Stimulated activated CD8-positive, alpha-beta memory T cell treated with anti-CD3 and anti-CD28 coated beads, Interleukin-12 subunit alpha, Interleukin-12 subunit beta, amount 100 ng/mL, for 4 hours (primary cell): Measurements from ENCODE around the gene MEA1.
A peak's percentile ranks its signal among the peaks of the same experiment; 100 is the strongest.
"Not testable (repeated sequence)": the region's sequence is repeated elsewhere in the genome, so short reads cannot be mapped to it uniquely, and the experiment has no call there.

Experiments
- DNase-seq: peaks from one replicate; pipeline ENCODE4 v3.0.0-alpha.2; 2020; ENCODE audit warnings: low read depth

MEA1 gene

DNA sequence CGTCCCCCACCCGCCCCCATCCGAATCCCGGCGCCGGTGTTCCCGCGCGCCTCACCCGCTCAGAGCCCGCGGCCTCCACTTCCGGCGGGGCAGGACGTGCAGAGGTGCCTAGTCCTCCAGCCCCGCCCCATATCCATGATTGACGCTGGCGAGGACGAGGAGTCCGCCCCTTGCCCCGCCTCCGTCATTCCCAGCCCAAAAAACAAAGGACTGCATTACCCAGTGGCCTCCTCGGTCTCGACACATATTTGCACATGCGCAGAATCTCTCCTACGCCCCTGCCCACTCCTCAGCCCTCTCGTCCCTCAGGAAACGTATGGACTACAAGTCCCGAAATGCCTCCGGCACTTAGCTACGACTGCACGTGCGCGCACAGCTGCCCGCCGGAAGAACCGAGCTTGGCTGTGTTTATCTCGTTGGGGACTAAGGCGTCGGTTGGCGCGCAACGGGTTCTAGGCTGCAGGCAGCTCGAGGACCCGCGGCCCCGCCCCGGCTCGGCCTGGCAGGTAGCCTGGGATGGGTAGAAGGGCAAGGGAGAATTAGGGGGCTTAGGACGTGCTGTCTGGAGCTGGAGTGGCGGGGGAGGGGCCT lies at the start of gene MEA1, which contains the start of gene KLHDC3:
TSS of gene MEA1 (minus strand) at position 104 of the 591 bp plus-strand sequence. CDS start 133 bp downstream, outside the sequence.
TSS of gene KLHDC3 (plus strand) at position 407 of the 591 bp plus-strand sequence. CDS start 2,944 bp downstream, outside the sequence.
- DNase-seq, result peak; percentile 97

DNA sequence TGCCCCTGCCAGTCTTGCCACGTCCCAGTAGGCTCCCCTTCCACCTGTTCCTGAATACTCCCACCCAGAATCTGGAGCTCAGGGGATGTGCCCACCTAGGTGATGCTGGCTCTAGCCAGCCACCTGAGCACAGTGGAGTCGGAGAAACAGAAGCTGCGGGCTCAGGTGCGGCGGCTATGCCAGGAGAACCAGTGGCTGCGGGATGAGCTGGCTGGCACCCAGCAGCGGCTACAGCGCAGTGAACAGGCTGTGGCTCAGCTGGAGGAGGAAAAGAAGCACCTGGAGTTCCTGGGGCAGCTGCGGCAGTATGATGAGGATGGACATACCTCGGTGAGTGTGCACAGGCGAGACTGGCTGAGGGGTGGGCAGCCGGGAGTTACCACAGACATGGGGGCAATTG lies 49.1 kb upstream of the MEA1 start:
- DNase-seq, result no peak

DNA sequence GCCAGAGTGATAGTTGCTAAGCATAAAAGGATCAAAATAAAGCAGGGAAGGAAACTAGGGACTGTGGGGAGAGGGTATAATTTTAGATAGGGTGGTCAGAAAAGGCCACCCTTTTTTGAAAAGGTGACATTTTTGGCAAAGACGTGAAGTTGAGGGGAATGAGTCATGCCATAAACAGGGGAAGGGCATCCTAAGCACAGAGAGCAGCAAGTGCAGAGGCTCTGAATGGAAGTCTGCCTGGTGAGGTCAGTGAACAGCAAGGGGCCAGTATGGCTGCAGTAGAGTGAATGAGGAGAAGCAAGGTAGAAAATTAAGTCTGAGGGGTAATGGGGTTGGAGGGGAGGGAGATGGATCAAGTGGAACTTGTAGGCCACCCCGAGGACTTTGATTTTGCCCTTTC lies 48.1 kb upstream of the MEA1 start:
- DNase-seq, result no peak

DNA sequence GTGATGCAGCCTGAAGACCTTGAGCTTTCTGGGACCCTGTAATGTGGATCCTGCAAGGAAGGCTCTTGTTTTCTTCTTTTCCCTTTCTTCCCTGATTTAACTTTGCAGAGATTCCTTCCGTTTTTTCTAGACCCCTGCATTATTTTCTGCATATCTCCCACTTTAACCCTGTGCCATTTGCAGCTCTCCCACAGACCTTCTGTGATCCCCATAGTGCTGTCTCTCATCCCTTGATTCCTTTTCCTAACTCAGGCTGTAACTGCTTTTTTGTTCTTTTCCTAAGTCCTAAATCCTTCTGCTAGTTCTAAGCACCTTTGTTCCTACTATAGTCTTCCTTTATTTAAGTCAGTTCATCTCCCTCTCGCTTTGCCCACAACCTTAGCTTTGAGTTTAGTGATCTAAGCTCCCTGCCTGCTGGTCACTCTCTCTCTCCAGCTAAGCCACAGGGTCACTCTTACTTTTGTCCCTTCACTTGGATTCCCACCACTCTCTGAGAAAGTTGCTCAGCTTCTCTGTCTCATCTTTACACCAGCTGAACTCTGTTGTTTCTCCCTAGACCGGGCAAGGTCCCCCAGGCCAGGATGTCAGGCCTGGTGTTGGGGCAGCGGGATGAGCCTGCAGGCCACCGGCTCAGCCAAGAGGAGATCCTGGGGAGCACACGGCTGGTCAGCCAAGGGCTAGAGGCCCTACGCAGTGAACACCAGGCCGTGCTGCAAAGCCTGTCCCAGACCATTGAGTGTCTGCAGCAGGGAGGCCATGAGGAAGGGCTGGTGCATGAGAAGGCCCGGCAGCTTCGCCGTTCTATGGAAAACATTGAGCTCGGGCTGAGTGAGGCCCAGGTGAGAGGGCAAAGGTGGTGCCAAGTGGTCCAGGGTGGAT lies 47.2 kb upstream of the MEA1 start:
- no peak for DNase-seq

DNA sequence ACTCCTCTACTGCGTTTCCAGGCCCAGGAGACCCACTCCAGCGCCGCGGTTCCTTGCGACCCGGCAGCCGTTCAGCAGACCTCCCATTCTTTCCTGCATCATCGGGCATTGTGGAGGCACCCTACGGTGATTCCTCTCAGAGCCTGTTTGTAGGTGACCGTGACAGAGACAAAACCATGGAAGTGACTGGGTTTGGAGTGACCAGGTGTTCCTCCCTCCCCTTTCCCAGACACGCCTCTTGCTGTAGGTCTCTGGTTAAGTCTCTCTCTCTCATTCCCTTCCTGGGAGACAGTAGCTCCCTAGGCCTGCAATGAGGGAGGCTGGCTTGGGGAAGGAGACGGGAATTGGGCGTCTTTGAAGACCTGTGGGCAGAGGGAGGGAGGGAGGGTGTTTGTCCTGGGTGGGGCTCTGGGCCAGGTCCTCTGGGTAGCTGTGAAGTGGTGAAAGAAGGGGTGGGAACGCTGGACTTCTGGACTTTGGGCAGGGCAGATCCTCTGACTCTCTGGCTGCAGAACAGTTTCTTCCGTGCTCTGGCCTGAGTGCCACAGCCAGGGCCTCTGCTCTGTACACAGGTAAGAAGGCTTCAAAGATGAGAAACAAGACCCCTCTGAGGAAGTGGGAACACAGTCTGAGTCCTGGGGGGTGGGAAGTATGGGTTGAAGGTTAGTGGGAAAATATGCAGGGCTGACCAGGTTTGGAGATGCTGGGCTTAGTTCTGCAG lies 46.4 kb upstream of the MEA1 start:
- DNase-seq, result no peak

DNA sequence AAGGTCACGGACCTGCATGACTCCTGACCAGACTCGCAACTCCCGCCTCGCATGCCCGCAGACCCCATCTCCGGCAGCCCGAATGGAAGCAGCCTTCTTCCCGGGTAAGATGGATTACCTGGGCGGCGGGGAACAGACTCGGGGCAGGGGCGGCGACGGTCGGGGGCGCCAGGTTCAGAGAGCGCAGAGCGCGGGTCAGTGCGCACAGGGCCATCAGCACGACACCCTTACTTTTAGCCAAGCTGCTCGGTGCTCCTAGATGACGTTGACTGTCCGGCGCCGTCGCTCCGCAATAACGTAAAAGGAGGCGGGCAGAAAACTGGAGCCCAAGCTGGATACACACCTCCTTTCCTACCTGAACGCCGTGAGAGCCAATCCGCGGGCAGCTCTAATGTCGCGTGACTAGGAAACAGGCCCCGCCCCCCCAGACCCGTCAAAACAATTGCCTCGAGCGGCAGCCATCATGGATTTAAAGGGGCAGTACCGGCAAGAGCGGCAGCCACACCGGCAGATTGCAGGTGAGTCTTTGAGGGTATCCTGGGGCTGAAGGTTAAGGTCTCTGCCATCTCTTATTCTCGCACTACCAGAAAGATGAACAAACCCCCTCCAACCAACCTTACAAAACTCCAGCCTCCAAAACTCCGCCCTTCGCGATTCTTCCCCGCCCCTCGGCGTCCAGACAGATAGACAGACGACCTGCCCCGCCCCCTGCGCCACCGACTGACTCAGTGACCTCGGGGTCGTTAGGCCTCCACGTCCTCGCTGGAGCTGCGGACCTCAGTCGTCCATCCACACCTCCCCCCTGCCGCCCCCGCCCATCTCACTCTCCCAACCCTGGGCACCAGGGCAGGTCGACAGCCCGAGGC lies 45.7 kb upstream of the MEA1 start, which contains the start of the genes KLC4 and MRPL2:
TSS of gene KLC4 (plus strand) at position 464 of the 866 bp plus-strand sequence. CDS start 1,705 bp downstream, outside the sequence.
TSS of gene MRPL2 (minus strand) at position 267 of the 866 bp plus-strand sequence. CDS start at position 214, 53 bp downstream.
- peak; percentile 96 for DNase-seq

DNA sequence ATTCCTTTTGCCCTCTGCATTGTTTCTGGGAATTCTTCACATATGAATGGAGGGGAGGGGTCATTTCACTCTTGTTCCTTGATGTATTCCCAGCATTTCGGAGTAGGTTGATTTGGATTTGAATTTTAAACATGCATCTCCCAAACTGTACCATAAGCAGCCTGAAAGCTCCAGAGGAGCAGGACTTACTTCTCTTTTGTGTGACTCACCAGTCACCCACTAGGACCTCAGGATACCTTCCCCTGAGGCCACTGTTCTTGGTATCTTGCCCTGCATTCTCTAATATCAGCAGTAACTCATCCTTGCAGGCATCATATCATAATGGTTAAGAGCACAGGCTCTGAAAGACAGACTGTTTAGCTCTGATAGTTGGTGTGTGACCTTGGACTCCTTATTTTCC lies 44.8 kb upstream of the MEA1 start:
- DNase-seq, result no peak

DNA sequence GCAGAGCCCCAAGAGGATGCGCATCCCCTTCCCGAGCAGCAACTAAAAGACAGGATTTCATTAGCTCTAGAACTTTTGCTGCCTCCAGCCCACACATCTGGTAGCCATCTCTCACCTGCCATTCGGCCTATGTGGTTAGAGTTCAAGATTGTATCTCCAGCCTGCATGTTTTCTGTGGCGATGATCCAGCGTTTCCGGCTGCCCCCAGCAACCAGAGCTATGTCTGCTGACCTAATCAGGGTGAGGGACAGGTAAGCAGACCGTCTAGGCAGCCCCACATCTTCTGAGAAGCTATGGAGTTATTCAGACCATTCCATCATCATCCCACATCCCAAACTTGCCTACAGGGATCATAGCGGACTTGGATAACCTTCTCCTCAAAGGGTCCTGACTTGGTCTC lies 42.2 kb upstream of the MEA1 start:
- DNase-seq, result no peak

DNA sequence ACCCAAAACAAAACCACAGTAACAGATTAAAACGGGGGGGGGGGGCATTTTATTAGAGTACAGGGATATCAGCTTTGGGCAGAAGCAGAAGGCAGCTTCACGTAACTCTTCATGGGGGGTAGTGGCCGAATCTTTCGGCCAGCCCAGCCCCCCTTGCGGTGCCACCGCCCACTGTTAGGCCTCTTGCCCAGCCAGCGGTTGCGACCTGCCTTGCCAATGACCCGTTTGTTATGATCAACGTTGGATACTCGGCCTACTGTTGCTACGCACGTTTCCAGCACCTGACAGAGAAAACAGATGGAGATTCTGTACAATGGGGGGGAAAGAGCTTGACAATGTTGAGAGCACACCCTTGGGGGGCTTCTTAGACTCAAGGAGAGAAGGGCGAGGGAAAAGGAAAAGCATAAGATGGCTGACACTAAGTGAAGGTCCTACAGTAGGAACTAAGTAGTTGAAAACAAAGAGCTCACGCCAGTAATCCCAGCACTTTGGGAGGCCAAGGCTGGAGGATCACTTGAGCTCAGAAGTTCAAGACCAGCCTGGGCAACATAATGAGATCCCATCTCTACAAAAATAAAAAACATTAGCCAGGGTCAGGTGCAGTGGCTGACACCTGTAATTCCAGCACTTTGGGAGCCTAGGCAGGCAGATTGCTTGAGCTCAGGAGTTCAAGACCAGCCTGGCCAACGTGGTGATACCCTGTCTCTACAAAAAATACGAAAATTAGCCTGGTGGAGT lies 40.6 kb upstream of the MEA1 start:
- no peak for DNase-seq

DNA sequence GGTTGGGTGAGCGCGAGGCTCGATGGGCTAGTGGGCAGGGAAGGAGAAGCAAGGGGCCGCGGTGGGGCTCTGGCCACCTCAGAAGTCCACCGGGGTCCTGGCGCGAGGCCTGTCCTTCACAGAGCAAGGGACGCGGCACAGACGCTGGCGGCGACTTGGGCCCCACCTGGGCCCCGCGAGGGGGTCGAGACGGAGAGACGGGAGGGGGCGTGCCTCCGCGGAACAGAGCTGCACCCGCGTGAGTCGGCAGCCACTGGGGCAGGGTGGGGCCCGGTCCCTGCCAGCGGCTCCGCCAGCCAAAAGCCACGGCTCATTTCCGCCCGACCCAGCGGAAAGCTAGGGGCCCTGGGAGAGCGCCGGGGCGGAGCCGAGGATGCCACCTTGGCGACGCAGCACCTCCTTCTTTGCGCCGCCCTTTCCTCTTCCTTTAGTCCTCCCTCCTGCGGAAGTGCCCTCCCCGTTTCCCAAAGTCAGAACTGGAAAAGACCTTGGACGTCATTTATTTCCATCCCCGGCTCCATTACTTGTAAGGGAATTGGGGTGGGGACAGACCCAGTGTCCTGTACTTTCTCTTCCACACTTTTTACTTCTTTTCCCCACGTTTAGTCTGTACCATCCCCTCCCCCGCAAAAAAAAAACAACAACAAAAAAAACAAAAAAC lies 39.9 kb upstream of the MEA1 start, which contains the start of gene CUL7:
TSS of gene CUL7 (minus strand) at position 307 of the 661 bp plus-strand sequence. CDS start 1,063 bp downstream, outside the sequence.
- DNase-seq, result peak; percentile 77

DNA sequence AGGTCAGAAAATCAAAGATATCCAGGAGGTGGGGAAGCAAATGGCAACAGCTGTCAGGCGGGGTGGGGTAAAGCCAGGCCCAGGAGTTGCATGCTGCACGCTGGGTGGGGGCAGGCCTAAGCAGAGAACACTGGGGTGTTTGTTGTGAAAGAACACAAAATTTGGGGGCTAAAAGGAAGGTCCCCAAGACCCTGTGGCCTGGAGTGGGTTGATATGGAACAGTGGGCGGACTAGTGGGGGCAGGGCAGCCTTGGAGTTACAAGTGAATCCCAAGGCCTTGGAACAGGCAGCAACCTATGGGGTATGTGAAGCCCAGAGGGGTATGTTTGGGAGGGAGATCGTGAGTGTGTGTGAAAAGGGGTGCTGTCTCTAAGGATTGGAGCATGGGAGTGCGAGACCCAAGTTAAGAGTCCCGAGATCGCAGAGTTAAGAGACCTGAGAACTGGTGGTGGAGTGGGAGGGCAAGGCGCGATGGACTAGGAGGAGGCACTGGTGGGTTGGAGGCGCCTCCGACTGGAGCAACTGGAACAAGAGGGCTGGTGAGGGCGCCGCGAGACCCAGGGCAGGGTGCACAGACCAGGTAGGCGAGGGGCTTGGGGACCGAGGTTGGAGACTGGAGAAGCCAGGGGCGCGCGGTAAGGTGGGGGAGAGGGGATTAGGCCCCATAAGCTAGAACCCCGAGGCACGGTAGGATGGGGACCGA lies 39.2 kb upstream of the MEA1 start:
- no peak for DNase-seq

DNA sequence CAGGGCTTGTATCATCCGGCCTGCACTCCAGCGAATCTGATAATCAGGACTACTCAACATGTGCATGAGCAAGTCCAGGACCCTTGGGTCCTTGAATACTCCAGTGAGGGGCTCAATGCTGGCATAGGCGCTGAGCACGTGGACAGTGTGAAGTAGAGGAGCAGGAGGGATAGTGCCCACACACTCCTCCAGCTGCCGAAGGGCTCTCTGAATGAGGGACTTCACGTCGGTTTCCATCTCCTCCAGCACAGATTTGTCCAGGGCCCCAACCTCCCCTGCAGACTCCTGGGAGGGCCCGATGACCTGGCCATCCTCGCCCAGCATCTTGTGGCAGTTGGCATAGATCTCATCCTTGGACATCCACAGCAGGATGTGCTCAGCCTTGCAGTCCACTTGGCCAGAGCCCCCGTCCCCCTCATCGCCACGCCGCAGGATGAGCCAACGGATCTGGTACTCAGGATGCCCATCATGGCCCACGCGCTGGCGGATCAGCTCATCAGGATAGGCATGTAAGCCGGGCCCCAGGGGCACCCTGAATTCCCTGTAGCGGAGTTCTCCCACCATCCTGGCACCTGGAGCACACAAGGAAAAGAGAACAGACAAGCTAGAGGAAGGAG lies 38.6 kb upstream of the MEA1 start:
- DNase-seq, result no peak

DNA sequence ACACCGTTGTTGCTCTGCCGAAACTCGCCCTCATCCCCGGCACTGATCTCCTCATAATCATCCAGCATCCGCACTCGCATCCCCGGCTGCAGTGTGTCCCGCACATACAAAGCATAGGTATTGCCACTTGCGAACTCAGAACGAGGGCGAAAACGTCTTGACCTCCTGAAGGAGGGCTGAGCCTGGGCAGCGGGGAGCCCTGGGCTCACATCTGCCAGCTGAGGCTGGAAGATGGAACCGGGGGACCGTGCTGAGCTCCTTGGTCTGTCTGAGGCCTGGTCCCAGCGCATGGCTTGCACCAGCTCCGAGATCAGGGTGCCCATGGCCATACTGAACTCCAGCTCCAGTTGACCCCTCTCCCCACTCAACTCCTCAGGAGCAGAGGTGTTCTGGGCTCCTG lies 37.2 kb upstream of the MEA1 start:
- DNase-seq, result no peak

DNA sequence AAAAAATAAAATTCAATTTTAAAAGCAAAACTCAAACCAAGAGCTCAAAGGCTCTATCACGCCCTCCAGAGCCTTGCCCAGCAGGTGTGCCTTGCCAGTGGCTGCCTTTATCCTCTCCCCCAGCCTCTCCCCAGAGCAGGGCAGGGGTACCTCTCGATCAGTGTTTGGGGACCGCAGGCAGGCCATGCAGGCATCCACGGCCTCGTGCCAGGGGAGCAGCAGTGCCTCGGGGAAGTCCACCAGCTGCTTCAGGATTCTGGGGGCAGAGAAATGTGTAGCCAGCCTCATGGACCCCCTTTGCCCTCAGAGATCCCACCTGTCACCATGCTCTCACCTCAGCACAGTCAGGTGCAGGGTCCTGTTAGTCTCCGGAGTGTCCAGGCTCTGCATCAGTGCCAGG lies 34.3 kb upstream of the MEA1 start:
- DNase-seq, result no peak

DNA sequence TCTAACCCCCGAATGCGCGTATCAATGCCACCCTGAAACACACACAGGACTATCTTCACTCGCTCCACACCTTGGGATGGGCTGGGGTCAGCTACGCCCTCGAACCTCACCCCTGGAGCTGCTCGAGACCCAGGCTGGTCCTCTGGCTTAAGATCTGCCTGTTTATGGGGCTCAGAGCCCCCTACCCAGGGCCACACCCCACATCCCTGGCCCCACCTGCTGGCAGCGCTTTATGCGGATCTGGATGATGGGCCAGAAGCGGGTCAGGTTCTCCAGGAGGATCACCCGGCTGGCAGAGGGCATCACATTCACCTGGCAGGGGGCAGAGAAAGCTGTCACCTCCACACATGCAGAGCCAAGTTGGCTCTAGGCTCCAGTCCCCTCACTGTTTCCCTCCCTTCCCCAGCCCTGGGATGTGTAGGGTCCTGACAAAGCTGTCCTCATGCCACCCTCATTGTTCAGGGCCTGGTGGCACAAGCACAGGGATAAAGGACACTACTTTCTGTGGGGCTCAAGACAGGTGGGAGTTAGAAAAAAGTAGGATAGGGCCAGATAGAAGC lies 31.7 kb upstream of the MEA1 start:
- DNase-seq, result no peak

DNA sequence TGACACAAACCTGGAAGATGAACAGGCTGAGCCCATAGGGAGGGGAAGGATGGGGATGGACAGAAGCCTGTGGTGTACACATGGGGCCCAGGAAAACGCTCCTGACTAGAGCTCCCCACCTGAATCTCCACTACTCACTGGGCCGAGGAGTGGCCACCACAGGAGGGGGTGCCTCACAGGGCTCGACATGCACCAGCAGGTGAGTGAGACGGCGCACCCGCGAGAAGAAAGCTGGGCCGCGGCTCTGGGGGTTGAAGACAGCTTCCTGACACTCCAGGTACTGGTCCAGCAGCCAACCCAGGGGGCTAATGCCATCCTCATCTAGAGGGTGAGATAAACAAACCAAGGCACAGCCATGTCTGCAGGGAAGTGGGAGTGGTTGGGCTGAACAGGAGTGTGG lies 29.6 kb upstream of the MEA1 start:
- DNase-seq, result no peak

DNA sequence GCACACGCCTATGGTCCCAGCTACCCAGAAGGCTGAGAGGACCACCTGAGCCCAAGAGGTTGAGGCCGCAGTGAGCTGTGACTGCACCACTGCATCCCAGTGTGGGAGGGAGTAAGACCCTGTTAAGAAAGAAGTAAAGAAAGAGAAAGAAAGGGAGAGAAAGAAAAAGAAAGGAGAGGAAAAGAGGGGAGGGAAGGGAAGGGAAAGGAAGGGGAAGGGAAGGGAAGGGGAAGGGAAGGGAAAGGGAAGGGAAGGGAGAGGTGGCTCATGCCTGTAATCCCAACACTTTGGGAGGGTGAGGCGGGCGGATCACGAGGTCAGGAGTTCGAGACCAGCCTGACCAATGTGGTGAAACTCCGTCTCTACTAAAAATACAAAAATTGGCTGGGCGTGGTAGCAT lies 27.7 kb upstream of the MEA1 start:
- DNase-seq, result not testable (repeated sequence)

DNA sequence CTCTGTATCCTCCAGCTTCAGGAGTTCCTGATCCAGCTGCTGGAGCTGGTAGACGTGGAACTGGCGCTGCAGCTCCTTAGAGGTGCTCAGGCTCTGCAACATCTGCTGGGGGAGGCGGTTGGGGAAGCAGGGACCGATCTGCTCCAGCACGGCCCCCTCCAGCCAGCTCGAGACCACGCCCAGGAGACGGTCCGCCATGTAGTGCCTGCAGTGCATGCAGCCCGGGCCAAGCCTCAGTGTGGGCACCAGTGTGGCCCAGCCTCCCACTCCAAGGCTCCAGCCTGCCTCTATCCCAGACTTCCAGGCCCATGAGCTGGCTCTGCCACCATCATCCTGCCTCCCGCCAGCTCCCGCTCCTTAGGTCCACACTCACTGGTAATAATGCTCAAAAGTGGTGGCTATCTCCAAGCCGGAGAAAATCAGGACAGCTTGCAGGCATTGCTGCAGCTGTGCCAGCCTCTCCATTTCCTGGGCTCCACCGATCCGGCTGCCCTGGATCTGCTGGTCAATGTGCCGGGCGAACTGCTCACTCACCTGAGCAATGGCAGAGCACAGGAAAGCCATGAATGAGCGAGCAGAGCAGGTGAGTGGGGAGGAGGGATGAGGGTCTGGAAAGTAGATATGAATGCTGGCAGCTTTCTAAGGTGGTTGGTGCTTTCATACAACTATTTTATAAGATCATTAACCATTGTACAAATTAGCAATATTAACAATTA lies 27.0 kb upstream of the MEA1 start:
- no peak for DNase-seq
